ENCODE data around the gene COX6A2.

COX6A2 gene

DNA sequence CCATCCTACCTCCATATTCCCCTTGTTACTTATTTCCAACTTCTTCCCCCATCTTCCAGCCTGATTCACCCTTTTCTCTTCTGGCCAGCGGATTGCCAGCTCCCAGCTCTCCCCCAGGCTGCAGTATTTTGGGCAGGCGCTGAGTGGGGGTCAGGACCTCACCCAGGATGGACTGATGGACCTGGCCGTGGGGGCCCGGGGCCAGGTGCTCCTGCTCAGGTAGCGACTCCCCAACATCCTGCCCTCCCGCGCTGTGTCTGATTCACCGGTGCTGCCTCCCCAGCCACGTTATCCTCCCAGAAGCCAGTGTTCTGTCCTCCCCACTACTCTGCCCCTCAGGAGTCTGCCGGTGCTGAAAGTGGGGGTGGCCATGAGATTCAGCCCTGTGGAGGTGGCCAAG lies 15.4 kb downstream of the COX6A2 start:
- Mint-ChIP-seq H3K27me3 (peaks cover 20% of the 10 kb centered on the region), H3K9me3 (no peaks in the 10 kb centered on the region), H3K4me1 (peaks cover 8% of the 10 kb centered on the region), H3K27ac (no peak overlapping the region), H3K4me3 (no peak overlapping the region), H3K36me3 (ENCODE audit: low read depth) (no peaks in the 10 kb centered on the region)
- ATAC-seq, result no peak
- DNase-seq, result no peak

DNA sequence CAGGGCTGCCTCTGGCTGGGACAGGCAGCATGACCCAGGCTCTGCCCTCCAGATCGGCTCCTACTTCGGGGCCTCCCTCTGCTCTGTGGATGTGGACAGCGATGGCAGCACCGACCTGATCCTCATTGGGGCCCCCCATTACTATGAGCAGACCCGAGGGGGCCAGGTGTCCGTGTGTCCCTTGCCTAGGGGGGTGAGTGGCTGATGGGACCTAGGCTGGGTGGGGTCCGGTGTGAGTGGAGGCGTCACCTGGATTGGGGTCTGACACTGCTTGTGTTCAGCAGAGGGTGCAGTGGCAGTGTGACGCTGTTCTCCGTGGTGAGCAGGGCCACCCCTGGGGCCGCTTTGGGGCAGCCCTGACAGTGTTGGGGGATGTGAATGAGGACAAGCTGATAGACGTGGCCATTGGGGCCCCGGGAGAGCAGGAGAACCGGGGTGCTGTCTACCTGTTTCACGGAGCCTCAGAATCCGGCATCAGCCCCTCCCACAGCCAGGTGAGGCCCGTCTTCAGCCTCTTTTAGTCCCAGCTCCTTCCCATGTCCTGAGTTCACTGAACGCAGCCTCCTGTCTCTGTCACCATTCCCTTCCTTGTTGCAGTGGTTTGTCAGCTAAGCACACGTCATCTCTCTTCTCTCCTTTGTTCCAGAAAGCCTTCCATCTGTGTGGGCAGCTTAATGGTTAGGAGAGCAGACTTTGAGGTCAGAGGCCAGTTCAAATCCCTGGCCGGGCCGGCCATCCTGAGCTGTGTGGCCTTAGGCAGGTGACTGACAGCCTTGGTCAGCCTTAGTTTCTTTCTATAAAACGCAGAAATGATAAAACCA lies 16.9 kb downstream of the COX6A2 start:
- Mint-ChIP-seq H3K4me3 (no peak overlapping the region), H3K27me3 (peaks cover 15% of the 10 kb centered on the region), H3K36me3 (ENCODE audit: low read depth) (no peaks in the 10 kb centered on the region), H3K4me1 (peaks cover 8% of the 10 kb centered on the region), H3K27ac (no peak overlapping the region), H3K9me3 (no peaks in the 10 kb centered on the region)
- no peak for DNase-seq
- ATAC-seq, result no peak

DNA sequence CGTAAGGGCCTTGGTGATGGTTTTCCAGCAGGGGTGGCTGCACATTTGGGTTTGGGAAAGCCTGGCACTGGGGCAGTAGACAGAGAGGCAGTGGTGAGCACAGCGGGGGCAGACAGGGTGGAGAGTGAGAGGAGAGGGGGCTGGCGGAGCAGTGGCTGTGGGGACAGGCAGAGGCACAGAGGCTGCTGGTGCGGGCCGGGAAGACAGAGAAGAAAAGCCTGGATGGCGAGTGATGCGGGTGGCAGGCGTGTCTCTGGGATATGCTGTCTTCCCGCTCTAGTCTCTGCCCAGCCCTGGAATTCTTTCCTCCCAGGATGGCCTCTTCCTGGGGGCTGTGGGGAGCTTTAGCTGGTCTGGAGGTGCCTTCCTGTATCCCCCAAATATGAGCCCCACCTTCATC lies 18.1 kb downstream of the COX6A2 start:
- no peak for ATAC-seq
- Mint-ChIP-seq H3K4me1 (peaks cover 2% of the 10 kb centered on the region), H3K27me3 (peaks cover 8% of the 10 kb centered on the region), H3K27ac (no peak overlapping the region), H3K36me3 (ENCODE audit: low read depth) (no peaks in the 10 kb centered on the region), H3K9me3 (no peaks in the 10 kb centered on the region), H3K4me3 (no peak overlapping the region)
- DNase-seq, result no peak

DNA sequence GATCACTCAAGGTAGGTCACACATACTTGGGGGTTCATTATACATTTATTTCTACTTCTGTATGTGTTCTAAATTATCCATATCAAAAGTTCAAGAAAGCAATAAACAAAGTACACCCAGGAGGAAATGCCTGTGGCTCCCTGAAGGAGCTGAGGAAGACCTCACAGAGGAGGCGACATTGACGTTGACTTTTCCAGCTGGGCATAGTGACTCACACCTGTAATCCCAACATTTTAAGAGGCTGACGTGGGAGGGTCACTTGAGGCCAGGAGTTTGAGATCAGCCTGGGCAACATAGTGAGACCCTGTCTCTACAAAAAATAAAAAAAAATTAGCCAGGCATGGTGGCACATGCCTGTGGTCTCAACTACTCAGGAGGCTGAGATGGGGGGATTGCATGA lies 18.7 kb downstream of the COX6A2 start:
- ATAC-seq (no peak), DNase-seq (no peak)
- Mint-ChIP-seq H3K4me1 (no peaks in the 10 kb centered on the region), H3K27me3 (peaks cover 8% of the 10 kb centered on the region), H3K27ac (no peak overlapping the region), H3K4me3 (no peak overlapping the region), H3K9me3 (no peaks in the 10 kb centered on the region), H3K36me3 (ENCODE audit: low read depth) (no peaks in the 10 kb centered on the region)

DNA sequence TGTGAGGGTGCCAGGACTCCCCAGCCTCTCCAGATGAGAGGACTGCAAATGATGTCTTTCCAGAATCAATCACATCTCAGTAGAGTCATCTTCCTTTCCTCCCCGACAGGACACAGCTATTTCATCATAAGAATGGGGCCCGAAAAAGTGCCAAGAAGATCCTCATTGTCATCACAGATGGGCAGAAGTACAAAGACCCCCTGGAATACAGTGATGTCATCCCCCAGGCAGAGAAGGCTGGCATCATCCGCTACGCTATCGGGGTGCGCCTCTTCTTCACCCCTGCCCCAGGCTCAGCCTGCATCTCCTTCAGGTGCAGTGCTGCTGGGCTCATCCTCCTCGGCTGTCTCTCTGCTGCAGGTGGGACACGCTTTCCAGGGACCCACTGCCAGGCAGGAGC lies 20.8 kb downstream of the COX6A2 start:
- no peak overlapping the region for H3K27ac Mint-ChIP-seq
- no peaks in the 10 kb centered on the region for H3K36me3 Mint-ChIP-seq (ENCODE audit: low read depth)

DNA sequence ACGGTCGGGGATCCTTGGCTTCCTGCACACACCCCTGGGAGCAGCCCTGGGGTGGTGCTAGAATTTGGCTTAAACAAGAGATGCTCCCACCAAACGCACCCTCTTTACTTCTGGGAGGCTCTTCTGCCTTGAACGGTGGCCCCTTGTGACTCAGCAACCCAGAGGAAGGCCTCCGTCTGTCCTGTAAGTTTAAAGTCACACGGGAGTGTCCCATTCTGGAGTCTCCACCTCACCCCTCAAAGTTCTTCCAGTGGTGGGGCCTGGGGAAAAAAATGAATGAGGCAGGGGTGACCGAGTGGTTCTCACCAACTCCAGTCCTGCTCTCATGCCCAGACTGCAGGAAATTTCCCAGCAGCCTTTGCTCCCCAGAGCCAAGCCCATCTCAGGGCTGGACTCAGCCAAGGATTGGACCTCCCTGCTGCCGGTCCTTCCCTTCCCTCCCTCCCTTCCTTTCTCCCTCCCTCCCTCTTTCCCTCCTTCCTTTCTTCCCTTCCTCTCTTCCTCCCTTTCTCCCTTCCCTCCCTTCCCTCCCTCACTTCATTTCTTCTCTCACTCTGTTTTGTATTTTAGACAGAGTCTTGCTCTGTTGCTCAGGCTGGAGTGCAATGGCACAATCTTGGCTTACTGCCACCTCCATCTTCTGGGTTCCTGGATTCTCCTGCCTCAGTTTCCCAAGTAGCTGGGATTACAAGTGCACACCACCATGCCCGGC lies 23.7 kb downstream of the COX6A2 start:
- Mint-ChIP-seq H3K9me3 (peaks cover 6% of the 10 kb centered on the region), H3K4me3 (no peak overlapping the region), H3K36me3 (ENCODE audit: low read depth) (no peaks in the 10 kb centered on the region), H3K4me1 (peaks cover 22% of the 10 kb centered on the region), H3K27ac (no peak overlapping the region), H3K27me3 (peaks cover 2% of the 10 kb centered on the region)
- ATAC-seq, result no peak
- DNase-seq, result no peak

More for the DNA sequence above, 20.8 kb downstream of the COX6A2 start:
- Mint-ChIP-seq H3K4me1 (peaks cover 12% of the 10 kb centered on the region), H3K4me3 (no peak overlapping the region), H3K9me3 (no peaks in the 10 kb centered on the region), H3K27me3 (peaks cover 4% of the 10 kb centered on the region)
- DNase-seq (no peak), ATAC-seq (no peak)

DNA sequence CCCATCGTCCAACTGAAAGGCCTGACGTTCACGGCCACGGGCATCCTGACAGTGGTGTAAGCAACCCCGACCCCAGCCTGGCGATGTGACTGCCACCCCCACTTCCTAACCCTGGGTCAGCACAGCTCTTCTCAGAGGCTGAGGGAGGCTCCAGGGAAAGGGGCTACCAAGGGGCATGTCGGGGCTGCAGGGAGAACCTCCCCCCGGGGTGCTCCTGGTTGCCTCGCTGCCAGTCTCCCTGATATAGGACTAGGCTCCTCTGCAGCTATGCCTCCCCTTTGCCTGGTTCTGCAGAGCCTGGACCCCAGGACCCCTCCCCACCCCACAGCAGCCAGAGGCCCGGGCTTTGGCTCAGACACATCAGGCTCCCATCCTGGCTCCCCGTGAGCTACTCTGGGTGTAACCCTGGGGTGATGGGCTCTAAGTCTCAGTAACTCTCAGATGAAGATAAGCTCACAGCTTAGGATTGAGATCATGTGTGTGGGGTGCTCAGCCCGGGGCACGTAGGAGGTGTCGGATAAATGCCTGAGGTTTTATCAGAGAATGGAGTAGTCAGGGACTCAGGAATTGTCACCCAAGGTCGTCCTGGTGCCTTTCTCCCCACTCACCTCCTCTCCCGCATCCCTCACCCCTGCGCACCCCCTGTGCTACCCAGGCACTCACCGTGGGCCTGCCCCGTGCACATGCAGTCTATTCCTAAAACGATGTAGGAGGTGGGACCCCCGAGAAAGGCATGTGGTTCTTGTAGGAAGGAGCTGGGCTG lies 24.4 kb downstream of the COX6A2 start:
- no peak overlapping the region for H3K27ac Mint-ChIP-seq
- no peak for DNase-seq
- peaks cover 2% of the 10 kb centered on the region for H3K36me3 Mint-ChIP-seq (ENCODE audit: low read depth)
- H3K9me3 Mint-ChIP-seq, result peaks cover 10% of the 10 kb centered on the region
- peaks cover 25% of the 10 kb centered on the region for H3K4me1 Mint-ChIP-seq
- no peak for ATAC-seq
- no peak overlapping the region for H3K4me3 Mint-ChIP-seq
- peaks cover 2% of the 10 kb centered on the region for H3K27me3 Mint-ChIP-seq

DNA sequence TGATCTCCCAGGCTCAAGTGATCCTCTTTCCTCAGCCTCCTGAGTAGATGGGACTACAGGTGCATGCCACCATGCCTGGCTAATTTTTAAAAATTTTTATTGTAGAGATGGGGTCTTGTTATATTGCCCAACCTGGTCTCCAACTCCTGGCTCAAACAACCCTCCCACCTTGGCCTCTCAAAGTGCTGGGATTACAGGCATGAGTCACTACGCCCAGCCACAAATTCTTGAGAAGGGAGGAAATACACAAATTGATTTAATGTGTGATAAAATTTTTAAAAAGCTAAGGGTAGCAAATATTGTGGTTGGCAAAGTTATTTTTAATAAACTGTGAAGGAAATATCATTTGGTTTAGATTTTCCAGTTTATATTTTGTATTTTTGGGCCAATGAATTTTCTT lies 25.5 kb downstream of the COX6A2 start:
- H3K9me3 Mint-ChIP-seq, result peaks cover 10% of the 10 kb centered on the region
- ATAC-seq (no peak), DNase-seq (no peak)
- peaks cover 25% of the 10 kb centered on the region for H3K4me1 Mint-ChIP-seq
- H3K27ac Mint-ChIP-seq, result no peak overlapping the region
- H3K27me3 Mint-ChIP-seq, result peaks cover 2% of the 10 kb centered on the region
- H3K4me3 Mint-ChIP-seq, result no peak overlapping the region
- H3K36me3 Mint-ChIP-seq (ENCODE audit: low read depth), result peaks cover 2% of the 10 kb centered on the region

DNA sequence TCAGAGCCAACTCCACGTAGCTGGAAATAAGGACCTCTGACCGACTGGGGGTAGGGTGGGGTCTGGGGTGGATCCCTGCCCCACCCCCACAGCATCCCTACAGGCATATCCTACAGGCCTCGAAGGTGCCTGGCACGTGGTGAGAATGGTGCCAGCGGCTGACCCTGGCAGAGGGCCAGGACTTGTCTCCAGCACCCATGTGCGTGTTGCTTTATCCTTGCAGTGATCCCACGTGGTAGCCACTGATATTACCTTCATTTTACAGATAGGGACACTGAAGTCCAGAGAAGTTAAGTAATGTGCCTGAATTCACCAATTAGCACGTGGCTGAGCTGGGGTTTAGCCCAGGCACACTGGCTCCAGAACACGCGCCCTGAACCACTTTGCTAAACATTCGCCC lies 26.7 kb downstream of the COX6A2 start:
- H3K4me3 Mint-ChIP-seq, result no peak overlapping the region
- H3K27me3 Mint-ChIP-seq, result no peaks in the 10 kb centered on the region
- no peak overlapping the region for H3K27ac Mint-ChIP-seq
- H3K4me1 Mint-ChIP-seq, result peaks cover 25% of the 10 kb centered on the region
- DNase-seq (no peak), ATAC-seq (no peak)
- H3K36me3 Mint-ChIP-seq (ENCODE audit: low read depth), result peaks cover 2% of the 10 kb centered on the region
- peaks cover 10% of the 10 kb centered on the region for H3K9me3 Mint-ChIP-seq

DNA sequence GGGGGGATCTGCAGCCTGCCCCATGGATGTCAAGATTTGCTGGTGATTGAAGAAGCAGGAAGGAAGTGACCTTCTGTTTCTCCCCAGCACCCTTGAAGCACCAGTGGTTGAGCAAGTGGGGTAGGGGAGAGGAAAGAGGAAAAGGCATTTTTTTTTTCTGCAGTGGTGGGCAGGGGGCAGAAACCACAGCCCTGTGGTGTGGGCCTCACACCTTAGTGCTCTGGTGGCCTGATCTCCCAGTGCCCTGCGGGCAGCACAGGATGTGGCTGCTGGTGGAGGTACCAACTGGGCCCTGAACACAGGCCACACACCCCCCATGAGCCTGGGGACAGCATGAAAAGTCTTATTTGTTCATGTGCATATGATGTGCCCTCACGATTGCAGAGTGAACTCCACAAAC lies 28.0 kb downstream of the COX6A2 start:
- no peak overlapping the region for H3K27ac Mint-ChIP-seq
- peaks cover 10% of the 10 kb centered on the region for H3K9me3 Mint-ChIP-seq
- ATAC-seq (no peak), DNase-seq (no peak)
- no peak overlapping the region for H3K4me3 Mint-ChIP-seq
- H3K36me3 Mint-ChIP-seq (ENCODE audit: low read depth), result peaks cover 2% of the 10 kb centered on the region
- H3K4me1 Mint-ChIP-seq, result peaks cover 25% of the 10 kb centered on the region
- no peaks in the 10 kb centered on the region for H3K27me3 Mint-ChIP-seq

DNA sequence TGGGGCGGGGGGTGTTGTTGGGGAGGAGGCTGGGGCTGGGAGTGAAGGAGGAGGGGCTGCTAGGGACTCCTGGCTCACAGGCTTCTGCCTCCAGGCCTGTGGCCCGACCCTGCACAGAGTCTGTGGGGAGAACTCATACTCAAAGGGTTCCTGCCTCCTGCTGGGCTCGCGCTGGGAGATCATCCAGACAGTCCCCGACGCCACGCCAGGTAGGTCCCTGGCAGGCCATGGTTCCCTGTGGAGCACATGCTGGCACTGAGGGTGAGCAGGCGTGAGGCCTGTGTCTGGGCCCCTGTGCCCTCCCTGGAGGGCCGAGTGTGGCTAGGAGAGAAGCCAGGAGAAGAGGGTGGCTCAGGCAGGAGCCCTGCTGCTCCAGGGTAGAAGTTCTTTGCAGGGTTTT lies 30.5 kb downstream of the COX6A2 start:
- DNase-seq (no peak), ATAC-seq (no peak)
- Mint-ChIP-seq H3K9me3 (peaks cover 10% of the 10 kb centered on the region), H3K36me3 (ENCODE audit: low read depth) (peaks cover 2% of the 10 kb centered on the region), H3K27me3 (no peaks in the 10 kb centered on the region), H3K27ac (no peak overlapping the region), H3K4me3 (no peak overlapping the region), H3K4me1 (peaks cover 16% of the 10 kb centered on the region)

DNA sequence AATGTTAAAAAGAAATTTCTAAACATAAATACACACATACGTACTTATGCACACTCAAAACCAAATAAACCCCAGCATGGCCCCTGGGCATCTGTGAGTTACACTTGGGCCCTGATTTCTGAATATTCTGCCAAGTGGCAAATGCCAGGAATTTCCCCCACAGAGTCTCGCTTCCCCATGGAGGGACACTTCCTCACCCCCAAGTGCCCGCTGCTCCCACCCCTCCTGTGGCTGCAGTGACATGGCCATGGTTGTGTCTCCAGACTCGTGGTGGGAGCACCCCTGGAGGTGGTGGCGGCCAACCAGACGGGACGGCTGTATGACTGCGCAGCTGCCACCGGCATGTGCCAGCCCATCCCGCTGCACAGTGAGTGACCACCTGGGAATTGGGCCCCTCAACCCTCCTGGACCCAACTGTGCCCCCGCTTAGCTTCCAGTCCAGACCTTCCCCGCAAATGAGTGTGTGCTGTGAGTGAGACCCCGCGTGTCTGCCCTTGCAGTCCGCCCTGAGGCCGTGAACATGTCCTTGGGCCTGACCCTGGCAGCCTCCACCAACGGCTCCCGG lies 31.0 kb downstream of the COX6A2 start:
- H3K4me1 Mint-ChIP-seq, result peaks cover 13% of the 10 kb centered on the region

DNA sequence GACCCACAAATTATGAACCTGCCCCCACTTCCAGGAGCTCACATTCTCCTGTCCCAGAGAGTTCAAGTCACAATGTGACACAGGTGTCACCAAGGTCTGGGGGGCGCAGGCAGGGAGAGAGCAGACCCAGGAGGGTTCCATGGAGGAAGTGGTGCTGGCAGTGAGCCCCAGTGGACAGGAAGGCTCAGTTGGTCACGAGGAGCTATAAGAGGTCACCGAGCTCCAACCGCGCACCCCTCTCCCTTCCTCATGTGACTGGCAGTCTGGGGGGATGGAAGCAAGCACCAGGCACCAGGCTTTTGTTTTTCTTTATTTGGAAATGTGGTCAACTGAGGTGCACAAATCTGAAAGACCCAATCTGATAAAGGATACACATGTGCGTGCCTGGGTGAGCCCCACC lies 32.5 kb downstream of the COX6A2 start:
- H3K36me3 Mint-ChIP-seq (ENCODE audit: low read depth), result peaks cover 2% of the 10 kb centered on the region
- no peak for DNase-seq
- H3K4me3 Mint-ChIP-seq, result no peak overlapping the region
- H3K27ac Mint-ChIP-seq, result no peak overlapping the region
- no peaks in the 10 kb centered on the region for H3K27me3 Mint-ChIP-seq
- no peak for ATAC-seq
- H3K9me3 Mint-ChIP-seq, result peaks cover 10% of the 10 kb centered on the region
- peaks cover 13% of the 10 kb centered on the region for H3K4me1 Mint-ChIP-seq

More for the DNA sequence above, 31.0 kb downstream of the COX6A2 start:
- H3K27me3 Mint-ChIP-seq, result no peaks in the 10 kb centered on the region
- H3K4me3 Mint-ChIP-seq, result no peak overlapping the region
- H3K9me3 Mint-ChIP-seq, result peaks cover 10% of the 10 kb centered on the region
- ATAC-seq (no peak), DNase-seq (no peak)
- H3K36me3 Mint-ChIP-seq (ENCODE audit: low read depth), result peaks cover 2% of the 10 kb centered on the region
- no peak overlapping the region for H3K27ac Mint-ChIP-seq

DNA sequence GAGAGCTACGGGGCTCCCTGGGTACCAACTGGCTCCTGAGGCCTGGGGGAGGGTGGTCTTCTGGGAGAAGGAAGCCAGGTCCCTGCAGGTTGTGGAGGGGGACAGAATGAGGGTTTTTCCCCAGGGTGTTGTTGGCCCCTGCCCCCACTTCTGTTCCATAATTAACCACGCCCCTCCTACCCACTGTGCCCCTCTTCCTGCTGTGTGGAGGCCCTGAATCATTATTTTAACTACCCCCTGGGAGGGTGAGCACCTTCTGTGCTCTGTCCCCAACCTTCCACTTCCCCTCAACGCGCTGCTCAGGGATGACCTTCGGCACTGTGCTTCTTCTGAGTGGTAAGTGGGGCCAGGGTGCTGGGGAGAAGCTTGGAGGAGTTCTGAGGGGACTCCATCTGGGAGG lies 35.1 kb downstream of the COX6A2 start, which contains the start of gene ITGAD:
TSS of gene ITGAD (plus strand) at position 280 of the 400 bp plus-strand sequence. CDS start at position 306, 26 bp downstream.
- DNase-seq (no peak), ATAC-seq (no peak)
- no peaks in the 10 kb centered on the region for H3K4me1 Mint-ChIP-seq
- no peak within 1 kb of the TSS for H3K4me3 Mint-ChIP-seq
- H3K27ac Mint-ChIP-seq, result no peak within 1 kb of the TSS
- H3K9me3 Mint-ChIP-seq, result no peaks in the 10 kb centered on the region
- H3K27me3 Mint-ChIP-seq, result peaks cover 5% of the 10 kb centered on the region
- H3K36me3 Mint-ChIP-seq (ENCODE audit: low read depth), result no peaks in the 10 kb centered on the region
